IMR-90 (cell line): ENCODE measurements around the gene ADGRA1. TPM values are rescaled to one million over a fixed set of nuclear protein-coding genes. Genes with fewer than 3 reads are reported as not detected.

ENCODE experiments used
- ATAC-seq: fragments of 200-7000 bp; cut with Tn5 transposase; 2 replicates; pipeline ENCODE4 v1.9.1; 2020; ENCODE audit warnings: low read depth, mild to moderate bottlenecking, moderate library complexity
- BruUV-seq: library from RNA; stranded (reverse); fragments of 400-500 nt; replicated peaks from 2 replicates; lab custom pipeline; 2021; lab: Mats Ljungman, UMichigan
- CTCF ChIA-PET: fragments of 300-600 bp; formaldehyde crosslinking; extraction: SDS; loops from one replicate; lab custom pipeline; 2021; ENCODE audit warnings: antibody characterized with exemption; lab: Yijun Ruan, JAX
- POLR2A ChIA-PET: fragments of 300-600 bp; sonication (Branson Sonifier 250); formaldehyde crosslinking; loops from one replicate; lab custom pipeline; 2022; ENCODE audit warnings: antibody characterized with exemption; ENCODE audit not compliant: unreplicated experiment; lab: Charles Lee
- DNase-seq: peaks from one replicate; pipeline ENCODE4 v3.0.0; 2013
- H2AFZ ChIP-seq: replicated peaks from 2 replicates; pipeline ENCODE3; 2013; ENCODE audit warnings: low read length, mild to moderate bottlenecking; ENCODE audit not compliant: poor library complexity
- H2AK5ac ChIP-seq: 2 replicates; pipeline ENCODE4 v1.6.1; 2013; ENCODE audit warnings: low read depth, low read length, inconsistent platforms
- H2AK9ac ChIP-seq: replicated peaks from 2 replicates; pipeline ENCODE3; 2013; ENCODE audit warnings: mild to moderate bottlenecking, low read depth, low read length, moderate library complexity; ENCODE audit not compliant: poor library complexity
- H2BK120ac ChIP-seq: 2 replicates; pipeline ENCODE4 v1.6.1; 2013; ENCODE audit warnings: low read depth, low read length, inconsistent platforms
- H2BK15ac ChIP-seq: 3 replicates; pipeline ENCODE4 v1.6.1; 2013; ENCODE audit warnings: low read depth, low read length, inconsistent platforms
- H2BK20ac ChIP-seq: 2 replicates; pipeline ENCODE4 v1.6.1; 2013; ENCODE audit warnings: low read depth, mild to moderate bottlenecking, inconsistent platforms, low read length, moderate library complexity
- H2BK5ac ChIP-seq: 2 replicates; pipeline ENCODE4 v1.6.1; 2013; ENCODE audit warnings: mild to moderate bottlenecking, low read depth, low read length, inconsistent platforms; ENCODE audit not compliant: poor library complexity, severe bottlenecking
- H3K14ac ChIP-seq: replicated peaks from 2 replicates; pipeline ENCODE4 v1.6.1; 2013; ENCODE audit warnings: low read depth, low read length, inconsistent platforms
- H3K18ac ChIP-seq: 2 replicates; pipeline ENCODE4 v1.6.1; 2013; ENCODE audit warnings: low read depth, low read length, control low read depth
- H3K23ac ChIP-seq: 2 replicates; pipeline ENCODE4 v1.6.1; 2013; ENCODE audit warnings: low read depth, low read length, inconsistent platforms
- H3K27ac ChIP-seq: 2 replicates; pipeline ENCODE4 v1.5.1; 2013; ENCODE audit warnings: mild to moderate bottlenecking, control low read depth, low read length; ENCODE audit not compliant: insufficient read depth
- H3K27me3 ChIP-seq: 2 replicates; pipeline ENCODE4 v1.6.1; 2013; ENCODE audit warnings: low read length; ENCODE audit not compliant: control insufficient read depth, insufficient read depth
- H3K36me3 ChIP-seq: 2 replicates; pipeline ENCODE4 v1.6.1; 2013; ENCODE audit warnings: low read length, mixed read lengths; ENCODE audit not compliant: control insufficient read depth, insufficient read depth
- H3K4ac ChIP-seq: 2 replicates; pipeline ENCODE4 v1.6.1; 2013; ENCODE audit warnings: low read depth, low read length, inconsistent platforms
- H3K4me1 ChIP-seq: 2 replicates; pipeline ENCODE4 v1.6.1; 2013; ENCODE audit warnings: low read length, mixed read lengths; ENCODE audit not compliant: control insufficient read depth, insufficient read depth
- H3K4me2 ChIP-seq: 2 replicates; pipeline ENCODE4 v1.6.1; 2013; ENCODE audit warnings: low read depth, mild to moderate bottlenecking, control low read depth, low read length, moderate library complexity
- H3K4me3 ChIP-seq: 2 replicates; pipeline ENCODE4 v1.5.1; 2013; ENCODE audit warnings: low read depth, mild to moderate bottlenecking, control low read depth, low read length, moderate library complexity; ENCODE audit not compliant: insufficient read depth
- H3K56ac ChIP-seq: 2 replicates; pipeline ENCODE4 v1.6.1; 2013; ENCODE audit warnings: low read length, inconsistent platforms; ENCODE audit not compliant: insufficient read depth; ENCODE audit errors: extremely low read depth
- H3K79me1 ChIP-seq, 2 experiments: 2 replicates each; pipeline ENCODE4 v1.6.1; 2013; ENCODE audit warnings: low read length in 2 of 2, inconsistent platforms in 1 of 2, low read depth in 1 of 2
- H3K9ac ChIP-seq: 2 replicates; pipeline ENCODE4 v1.6.1; 2013; ENCODE audit warnings: low read depth, low read length, control low read depth
- H3K9me1 ChIP-seq: 2 replicates; pipeline ENCODE4 v1.6.1; 2013; ENCODE audit warnings: low read length, inconsistent platforms; ENCODE audit not compliant: insufficient read depth
- H3K9me3 ChIP-seq: 2 replicates; pipeline ENCODE4 v1.6.1; 2013; ENCODE audit warnings: low read length; ENCODE audit not compliant: control insufficient read depth, insufficient read depth
- H4K20me1 ChIP-seq: 2 replicates; pipeline ENCODE4 v1.6.1; 2013; ENCODE audit warnings: low read length, inconsistent platforms; ENCODE audit not compliant: insufficient read depth
- H4K5ac ChIP-seq: 2 replicates; pipeline ENCODE4 v1.6.1; 2013; ENCODE audit warnings: mild to moderate bottlenecking, low read depth, low read length, control low read depth
- H4K8ac ChIP-seq, 2 experiments: 2 replicates each; pipeline ENCODE4 v1.6.1; 2013; ENCODE audit warnings: low read depth in 2 of 2, low read length in 2 of 2, control low read depth in 1 of 2, inconsistent platforms in 1 of 2
- H4K91ac ChIP-seq: 2 replicates; pipeline ENCODE4 v1.6.1; 2013; ENCODE audit warnings: low read depth, low read length, inconsistent platforms; ENCODE audit not compliant: insufficient read depth
- FOS ChIP-seq: fragments of 150-350 bp; IDR thresholded peaks from 2 replicates; pipeline ENCODE4 v1.6.1; 2016; ENCODE audit warnings: low read depth, low read length
- WGBS, 2 experiments: methylation state at CpG; one replicate each; pipeline versions ENCODE4 v1.1.5 to v1.1.7; 2013; ENCODE audit warnings: missing lambda C conversion rate in 2 of 2; ENCODE audit not compliant: insufficient read length in 1 of 2; ENCODE audit errors: extremely low coverage in 2 of 2; 5-methylcytosine and 5-hydroxymethylcytosine counted together
- dilution Hi-C: fragments of 300-500 bp; cut with HindIII; formaldehyde crosslinking; loops from one replicate; pipeline ENCODE4 v1.14.3; 2018; ENCODE audit warnings: low sequenced_read_pairs; ENCODE audit not compliant: unreplicated experiment
- in situ Hi-C: fragments of 300-500 bp; cut with MboI; formaldehyde crosslinking; loops from 3 replicates; pipeline ENCODE4 v1.14.3; 2019; ENCODE audit warnings: low sequenced_read_pairs, inconsistent platforms, mixed read lengths
- intact Hi-C: fragments of 100-400 bp; cut with micrococcal nuclease; formaldehyde crosslinking; loops from 2 replicates; pipeline ENCODE4 v1.10.0; 2022
- polyA plus RNA-seq, 3 experiments: library from polyadenylated mRNA; depleted of rRNA; stranded (reverse); fragments of >200 nt; gene quantifications; 2 replicates each; pipeline ENCODE4 v1.2.3, GENCODE V29; 2012; ENCODE audit warnings: low replicate concordance in 1 of 3
- total RNA-seq: library from RNA; depleted of rRNA; stranded (reverse); fragments of >200 nt; gene quantifications from 2 replicates; pipeline ENCODE4 v1.2.3, GENCODE V29; 2012

The ADGRA1 gene
- total and polyA plus RNA-seq, 2 of the 4 experiments (the other 2 are of a cell fraction): not detected

- Histone ChIP-seq H3K14ac (no peak overlapping the region), H2BK120ac (no peak overlapping the region), H2BK5ac (no peak overlapping the region), H3K4me2 (no peak overlapping the region), H2AFZ (no peak overlapping the region), H2AK5ac (no peak overlapping the region), H4K8ac (no peak overlapping the region), H3K9me3 (no peaks in the 10 kb centered on the region), H3K56ac (no peak overlapping the region), H3K23ac (no peak overlapping the region), H4K5ac (no peak overlapping the region), H3K36me3 (no peaks in the 10 kb centered on the region), H3K9me1 (no peaks in the 10 kb centered on the region), H4K20me1 (no peaks in the 10 kb centered on the region), H4K91ac (no peak overlapping the region), H2AK9ac (no peak overlapping the region), H3K79me1 (no peaks in the 10 kb centered on the region), H3K9ac (no peak overlapping the region), H3K27ac (no peak overlapping the region), H3K4me1 (no peaks in the 10 kb centered on the region), H3K4me3 (no peak overlapping the region), H3K18ac (no peak overlapping the region), H2BK20ac (no peak overlapping the region), H3K4ac (no peak overlapping the region), H3K27me3 (peaks cover 24% of the 10 kb centered on the region; the same call in 1 of the 2 replicates), H2BK15ac (no peak overlapping the region)
- 64% methylated on average over 16 of the region's 18 CpGs; no CpG with 5 or more reads in 1 of the 2 experiments for WGBS, 2 experiments
- in situ Hi-C loops (no loop called here), dilution Hi-C loops (no loop called here), intact Hi-C loops (no loop called here)
- ATAC-seq (no peak), DNase-seq (no peak)
- TF ChIP-seq FOS: no peak
- CTCF ChIA-PET: no interaction called here
- POLR2A ChIA-PET: no interaction called here
- no TSS peak for BruUV-seq
These were observed 9.7 kb downstream of the ADGRA1 start for GRCh38 chr10:133097418-133097817.
